HG02623 (cell line): ENCODE results near the gene IL15RA.
"Not testable (repeated sequence)": the region's sequence is repeated elsewhere in the genome, so short reads cannot be mapped to it uniquely, and the experiment has no call there.

Experiments
- ATAC-seq: cut with Tn5 transposase; IDR thresholded peaks from one replicate; pipeline ENCODE4 v1.9.1; 2021; ENCODE audit warnings: moderate library complexity; ENCODE audit not compliant: unreplicated experiment

IL15RA gene

GRCh38 chr10:5930272-5930671 lies 47.1 kb downstream of the IL15RA start:
- ATAC-seq: no peak

- ATAC-seq: no peak
These were observed 47.9 kb downstream of the IL15RA start for GRCh38 chr10:5929442-5929841.

GRCh38 chr10:5927306-5927705 lies 50.0 kb downstream of the IL15RA start:
- no peak for ATAC-seq

GRCh38 chr10:5924889-5925288 lies 52.5 kb downstream of the IL15RA start:
- no peak for ATAC-seq

GRCh38 chr10:5921746-5922145 lies 55.6 kb downstream of the IL15RA start:
- no peak for ATAC-seq

GRCh38 chr10:5919568-5919967 lies 57.8 kb downstream of the IL15RA start:
- ATAC-seq: no peak

GRCh38 chr10:5918763-5919162 lies 58.6 kb downstream of the IL15RA start:
- ATAC-seq: no peak

- ATAC-seq: no peak
These were observed 60.0 kb downstream of the IL15RA start for GRCh38 chr10:5917305-5917704.

GRCh38 chr10:5915451-5915850 lies 61.9 kb downstream of the IL15RA start:
- ATAC-seq: no peak

- no peak for ATAC-seq
These were observed 63.6 kb downstream of the IL15RA start for GRCh38 chr10:5913736-5914135.

- no peak for ATAC-seq
These were observed 65.7 kb downstream of the IL15RA start for GRCh38 chr10:5911670-5912069.

GRCh38 chr10:5910323-5911100 lies 66.8 kb downstream of the IL15RA start:
- ATAC-seq: no peak

GRCh38 chr10:5908676-5909075 lies 68.7 kb downstream of the IL15RA start:
- ATAC-seq: not testable (repeated sequence)

GRCh38 chr10:5906651-5907050 lies 70.7 kb downstream of the IL15RA start:
- ATAC-seq: no peak

GRCh38 chr10:5905854-5906507 lies 71.4 kb downstream of the IL15RA start:
- ATAC-seq: no peak

- peak; percentile 88 for ATAC-seq
These were observed 73.1 kb downstream of the IL15RA start for GRCh38 chr10:5904227-5904626.

GRCh38 chr10:5903563-5903962 lies 73.8 kb downstream of the IL15RA start:
- ATAC-seq: no peak

- ATAC-seq: no peak
These were observed 74.7 kb downstream of the IL15RA start for GRCh38 chr10:5902511-5903274.
